GM19193 (cell line): Measurements from ENCODE around the gene MLIP.

ENCODE experiments used
- POLR2A ChIP-seq: IDR thresholded peaks from 4 replicates; pipeline ENCODE4 v1.6.1; 2011; ENCODE audit not compliant: insufficient read depth, insufficient read length; ENCODE audit errors: extremely low read depth

The MLIP gene

GRCh38 chr6:54157405-54157804 is 46.2 kb downstream of the MLIP start:
- TF ChIP-seq POLR2A: no peak

- no peak for TF ChIP-seq POLR2A
These were observed 61.8 kb downstream of the MLIP start for GRCh38 chr6:54173089-54173488.

GRCh38 chr6:54179152-54179551 is 67.9 kb downstream of the MLIP start:
- TF ChIP-seq POLR2A: no peak

- TF ChIP-seq POLR2A: no peak
These were observed 72.4 kb downstream of the MLIP start for GRCh38 chr6:54183616-54184015.

GRCh38 chr6:54185885-54186284 is 74.6 kb downstream of the MLIP start:
- TF ChIP-seq POLR2A: no peak

- TF ChIP-seq POLR2A: no peak
These were observed 77.6 kb downstream of the MLIP start for GRCh38 chr6:54188846-54189245.

GRCh38 chr6:54191461-54191860 is 80.2 kb downstream of the MLIP start:
- no peak for TF ChIP-seq POLR2A

GRCh38 chr6:54192993-54193392 is 81.8 kb downstream of the MLIP start:
- TF ChIP-seq POLR2A: no peak

GRCh38 chr6:54193560-54193959 is 82.3 kb downstream of the MLIP start:
- TF ChIP-seq POLR2A: no peak

- TF ChIP-seq POLR2A: no peak
These were observed 82.8 kb downstream of the MLIP start for GRCh38 chr6:54194067-54194466.

- no peak for TF ChIP-seq POLR2A
These were observed 84.4 kb downstream of the MLIP start for GRCh38 chr6:54195637-54196036.

GRCh38 chr6:54196905-54197304 is 85.7 kb downstream of the MLIP start:
- TF ChIP-seq POLR2A: no peak

GRCh38 chr6:54198134-54198533 is 86.9 kb downstream of the MLIP start:
- TF ChIP-seq POLR2A: no peak

GRCh38 chr6:54204921-54205591 is 93.8 kb downstream of the MLIP start:
- no peak for TF ChIP-seq POLR2A

GRCh38 chr6:54206510-54206909 is 95.3 kb downstream of the MLIP start:
- TF ChIP-seq POLR2A: no peak

GRCh38 chr6:54214286-54214685 is 103.0 kb downstream of the MLIP start:
- TF ChIP-seq POLR2A: no peak

GRCh38 chr6:54216336-54216735 is 105.1 kb downstream of the MLIP start:
- no peak for TF ChIP-seq POLR2A
